Erythroblast (primary cell): ENCODE data around the gene GPRIN3.

Source experiments
- GATA1 ChIP-seq: IDR thresholded peaks from 2 replicates; pipeline ENCODE4 v1.6.1; 2011; ENCODE audit warnings: low read depth, mild to moderate bottlenecking, control low read depth, low read length, moderate library complexity
- POLR2A ChIP-seq: IDR thresholded peaks from 2 replicates; pipeline ENCODE4 v1.6.1; 2011; ENCODE audit warnings: mild to moderate bottlenecking, low read length

DNA sequence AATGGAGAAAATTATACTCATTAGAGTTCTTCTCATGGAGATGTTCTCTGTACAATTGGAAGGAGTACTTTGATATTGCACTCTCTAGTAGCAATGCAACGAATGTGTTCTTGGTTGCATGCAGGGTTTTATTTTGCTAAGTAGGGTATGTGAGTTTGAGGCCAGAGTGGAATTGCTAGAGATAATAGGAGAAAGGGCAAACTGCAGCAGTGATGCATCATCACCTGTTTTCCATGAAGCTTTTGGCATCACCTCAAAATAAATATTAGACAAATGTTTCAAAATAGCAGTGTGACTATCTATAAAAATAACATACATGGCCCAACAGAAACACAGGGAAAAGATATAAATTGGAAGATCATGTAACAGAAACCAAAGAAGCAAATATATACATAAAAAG lies 103.0 kb downstream of the GPRIN3 start:
- TF ChIP-seq POLR2A (no peak), GATA1 (no peak)
